Activated CD8-positive, alpha-beta memory T cell treated with anti-CD3 and anti-CD28 coated beads, Interleukin-2, amount 50 U/mL, for 1 hour (primary cell): Measurements from ENCODE around the gene URGCP.
"Not testable (repeated sequence)": the region's sequence is repeated elsewhere in the genome, so short reads cannot be mapped to it uniquely, and the experiment has no call there.

Source experiments
- DNase-seq: peaks from one replicate; pipeline ENCODE4 v3.0.0-alpha.2; 2020; ENCODE audit errors: extremely low read depth

URGCP gene

GRCh38 chr7:43834463-43835251, 71.7 kb downstream of the URGCP start:
- no peak for DNase-seq

- DNase-seq = not testable (repeated sequence)
These were observed 75.5 kb downstream of the URGCP start for GRCh38 chr7:43830917-43831316.
